Subcutaneous adipose tissue (tissue), 4 donors: ENCODE results near the gene SLA2. TPM values are rescaled to one million over a fixed set of nuclear protein-coding genes. Genes with fewer than 3 reads are reported as not detected.

Experiments used
- CTCF ChIP-seq: fragments of 450-650 bp; IDR thresholded peaks from one replicate; pipeline ENCODE4 v1.5.1; 2016; ENCODE audit warnings: low read depth, mild to moderate bottlenecking, control low read depth, antibody characterized with exemption, moderate library complexity
- total RNA-seq, 4 donors: library from RNA; depleted of rRNA; stranded (reverse); fragments of >200 nt; gene quantifications; one replicate each; pipeline ENCODE4 v1.1.0, GENCODE V29; 2016

SLA2 gene
- total RNA-seq, 4 donors from 2014 or later, result 0.19 to 2.1 (median 0.54) TPM

- no peak for TF ChIP-seq CTCF
Measured at GRCh38 chr20:36587388-36588070, 58.5 kb downstream of the SLA2 start.

- no peak for TF ChIP-seq CTCF
Measured at GRCh38 chr20:36585410-36586125, 60.4 kb downstream of the SLA2 start.

GRCh38 chr20:36584018-36584481 is 61.9 kb downstream of the SLA2 start:
- no peak for TF ChIP-seq CTCF

GRCh38 chr20:36582821-36583220 is 63.2 kb downstream of the SLA2 start:
- no peak for TF ChIP-seq CTCF

- no peak for TF ChIP-seq CTCF
Measured at GRCh38 chr20:36582322-36582721, 63.7 kb downstream of the SLA2 start.

- no peak for TF ChIP-seq CTCF
Measured at GRCh38 chr20:36579996-36580545, 65.9 kb downstream of the SLA2 start.

- no peak for TF ChIP-seq CTCF
Measured at GRCh38 chr20:36578356-36579041, 67.5 kb downstream of the SLA2 start.
